Stimulated activated CD8-positive, alpha-beta memory T cell treated with anti-CD3 and anti-CD28 coated beads, Interleukin-12 subunit alpha, Interleukin-12 subunit beta, amount 100 ng/mL, for 4 hours (primary cell): ENCODE data around the gene LINGO3.

Experiments
- DNase-seq: peaks from one replicate; pipeline ENCODE4 v3.0.0-alpha.2; 2020; ENCODE audit warnings: low read depth

Gene LINGO3

GRCh38 chr19:2339644-2340310 lies 31.8 kb upstream of the LINGO3 start:
- no peak for DNase-seq

DNA sequence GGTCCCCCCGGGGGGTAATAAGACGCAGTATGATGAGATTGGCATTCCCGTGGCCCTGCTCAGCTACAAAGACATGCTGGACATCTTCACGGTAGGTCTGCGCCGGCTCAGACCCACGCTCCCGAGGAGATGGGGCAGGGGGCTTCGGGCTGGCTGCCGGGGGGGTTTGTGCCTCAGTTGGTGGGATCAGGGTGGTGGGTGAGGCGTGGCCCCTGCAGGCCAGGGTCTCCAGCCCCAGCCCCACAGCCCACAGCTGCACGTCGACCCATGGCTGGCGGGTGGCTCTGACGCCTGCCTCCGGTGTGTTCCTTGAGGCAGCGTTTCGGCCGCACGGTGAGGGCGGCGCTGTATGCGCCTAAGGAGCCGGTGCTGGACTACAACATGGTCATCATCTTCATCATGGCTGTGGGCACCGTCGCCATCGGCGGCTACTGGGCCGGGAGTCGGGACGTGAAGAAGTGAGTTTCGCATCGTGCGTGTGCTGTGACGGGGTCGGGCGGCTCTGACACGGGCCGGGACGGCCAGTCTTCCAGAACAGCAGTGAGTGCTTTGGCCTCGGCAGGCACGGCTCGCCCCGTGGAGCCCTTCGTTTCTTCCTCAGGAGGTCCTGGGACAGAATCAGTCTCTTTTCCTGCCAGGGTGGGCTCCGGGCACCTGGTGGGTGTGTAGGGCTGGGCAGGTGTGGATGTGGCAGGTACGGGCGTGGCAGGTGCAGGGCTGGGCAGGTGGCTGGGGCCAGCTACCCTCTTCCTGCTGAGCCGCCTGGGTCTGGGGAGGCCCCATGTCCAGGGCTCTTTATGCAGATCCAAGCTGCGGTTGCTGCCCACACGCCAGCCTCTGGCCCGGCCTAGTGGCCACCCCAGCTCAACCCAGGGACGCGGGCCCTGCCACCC lies 31.0 kb upstream of the LINGO3 start:
- DNase-seq = no peak

- DNase-seq = no peak
Measured at GRCh38 chr19:2338055-2338615, 30.2 kb upstream of the LINGO3 start.

DNA sequence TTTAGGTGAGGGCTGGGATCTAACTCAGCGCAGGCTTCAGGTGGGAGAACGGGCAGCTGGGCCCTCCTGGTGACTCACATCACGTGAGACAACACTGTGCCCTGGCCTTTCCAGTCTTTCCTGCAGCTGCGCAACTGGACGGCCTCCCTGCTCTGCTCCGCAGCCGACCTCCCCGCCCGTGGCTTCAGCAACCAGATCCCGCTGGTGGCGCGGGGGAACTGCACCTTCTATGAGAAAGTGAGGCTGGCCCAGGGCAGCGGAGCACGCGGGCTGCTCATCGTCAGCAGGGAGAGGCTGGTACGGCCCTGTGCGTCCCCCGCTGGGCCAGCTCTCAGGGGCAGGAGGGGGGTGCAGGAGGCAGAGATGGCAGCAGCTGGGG lies 29.4 kb upstream of the LINGO3 start:
- DNase-seq = no peak

DNA sequence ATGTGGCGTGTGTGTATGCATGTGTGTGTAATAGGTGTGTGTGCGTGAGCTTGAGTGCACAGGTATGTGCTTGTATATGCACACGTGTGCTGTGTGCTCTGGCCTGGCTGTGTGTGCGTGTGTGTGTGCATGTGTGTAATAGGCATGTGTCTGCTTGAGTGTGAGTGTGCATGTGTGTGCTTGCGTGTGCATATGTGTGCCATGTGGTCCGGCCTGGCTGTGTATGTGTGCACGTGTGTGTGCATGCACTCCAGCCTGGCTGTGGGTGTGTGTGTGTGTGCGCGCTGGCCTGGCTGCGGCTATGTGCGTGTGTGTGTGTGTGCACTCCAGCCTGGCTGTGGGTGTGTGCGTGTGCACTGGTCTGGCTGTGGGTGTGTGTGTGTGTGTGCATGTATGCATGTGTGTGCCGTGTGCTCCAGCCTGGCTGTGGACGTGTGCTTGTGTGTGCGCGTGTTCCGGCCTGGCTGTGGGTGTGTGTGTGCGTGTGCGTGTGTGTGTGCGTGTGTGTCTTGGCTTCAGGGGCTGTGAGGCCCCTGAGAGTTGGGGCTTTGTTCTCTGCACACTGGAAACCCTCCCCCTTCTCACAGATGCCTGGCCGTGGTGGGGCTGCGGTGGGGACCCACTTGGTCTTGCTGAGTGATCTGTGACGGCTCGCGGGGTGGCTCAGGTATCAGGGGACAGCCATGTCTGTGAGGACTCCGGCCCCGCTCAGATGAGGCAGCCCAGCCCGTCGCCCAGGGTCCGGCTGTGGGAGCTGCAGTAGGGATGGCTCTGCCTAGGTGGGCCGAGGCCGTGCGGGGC lies 28.8 kb upstream of the LINGO3 start:
- DNase-seq = no peak

- DNase-seq = no peak
Measured at GRCh38 chr19:2335848-2336247, 27.9 kb upstream of the LINGO3 start.

DNA sequence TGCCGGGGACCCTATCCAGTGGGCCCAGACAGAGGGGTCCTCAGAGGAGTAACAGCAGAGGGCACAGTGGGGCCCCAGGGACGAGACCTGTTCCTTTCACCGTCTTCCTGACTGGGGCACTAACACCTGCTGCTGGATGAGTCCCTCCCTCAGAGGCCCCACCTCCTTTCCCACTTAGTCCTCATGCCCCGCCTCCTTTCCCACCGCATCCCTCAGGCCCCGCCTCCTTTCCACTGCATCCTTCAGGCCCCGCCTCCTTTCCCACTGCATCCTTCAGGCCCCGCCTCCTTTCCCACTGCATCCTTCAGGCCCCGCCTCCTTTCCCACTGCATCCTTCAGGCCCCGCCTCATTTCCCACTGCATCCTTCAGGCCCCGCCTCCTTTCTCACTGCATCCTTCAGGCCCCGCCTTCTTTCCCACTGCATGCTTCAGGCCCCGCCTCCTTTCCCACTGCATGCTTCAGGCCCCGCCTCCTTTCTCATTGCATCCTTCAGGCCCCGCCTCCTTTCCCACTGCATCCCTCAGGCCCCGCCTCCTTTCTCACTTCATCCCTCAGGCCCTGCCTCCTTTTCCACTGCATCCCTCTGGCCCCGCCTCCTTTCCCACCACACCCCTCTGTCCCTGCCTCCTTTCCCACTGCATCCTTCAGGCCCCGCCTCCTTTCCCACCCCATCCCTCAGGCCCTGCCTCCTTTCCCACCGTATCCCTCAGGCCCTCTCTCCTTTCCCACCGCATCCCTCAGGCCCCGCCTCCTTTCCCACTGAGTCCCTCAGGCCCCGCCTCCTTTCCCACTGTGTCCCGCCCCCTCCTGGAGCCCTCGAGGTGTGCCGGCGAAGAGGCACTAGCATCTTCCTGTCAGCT lies 27.3 kb upstream of the LINGO3 start:
- no peak for DNase-seq

DNA sequence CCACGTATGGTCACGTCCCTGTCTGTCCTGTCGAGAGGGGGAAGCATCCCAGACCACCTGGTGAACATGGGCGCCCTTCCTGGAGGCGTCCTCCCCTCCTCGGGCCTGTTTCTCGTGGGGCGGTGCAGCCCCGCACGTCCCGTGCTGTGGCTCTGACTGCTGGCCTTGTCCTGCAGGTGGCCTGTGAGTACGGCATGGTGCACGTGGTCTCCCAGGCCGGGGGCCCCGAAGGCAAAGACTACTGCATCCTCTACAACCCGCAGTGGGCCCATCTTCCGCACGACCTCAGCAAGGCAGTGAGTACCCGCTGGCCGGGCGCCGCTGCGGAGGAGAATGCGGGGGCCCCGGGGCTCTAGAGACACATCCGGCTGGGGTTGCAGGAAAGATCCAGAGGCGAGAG lies 26.5 kb upstream of the LINGO3 start:
- no peak for DNase-seq

- DNase-seq = no peak
Measured at GRCh38 chr19:2333807-2334211, 25.9 kb upstream of the LINGO3 start.

- DNase-seq = no peak
Measured at GRCh38 chr19:2333027-2333806, 25.3 kb upstream of the LINGO3 start.

DNA sequence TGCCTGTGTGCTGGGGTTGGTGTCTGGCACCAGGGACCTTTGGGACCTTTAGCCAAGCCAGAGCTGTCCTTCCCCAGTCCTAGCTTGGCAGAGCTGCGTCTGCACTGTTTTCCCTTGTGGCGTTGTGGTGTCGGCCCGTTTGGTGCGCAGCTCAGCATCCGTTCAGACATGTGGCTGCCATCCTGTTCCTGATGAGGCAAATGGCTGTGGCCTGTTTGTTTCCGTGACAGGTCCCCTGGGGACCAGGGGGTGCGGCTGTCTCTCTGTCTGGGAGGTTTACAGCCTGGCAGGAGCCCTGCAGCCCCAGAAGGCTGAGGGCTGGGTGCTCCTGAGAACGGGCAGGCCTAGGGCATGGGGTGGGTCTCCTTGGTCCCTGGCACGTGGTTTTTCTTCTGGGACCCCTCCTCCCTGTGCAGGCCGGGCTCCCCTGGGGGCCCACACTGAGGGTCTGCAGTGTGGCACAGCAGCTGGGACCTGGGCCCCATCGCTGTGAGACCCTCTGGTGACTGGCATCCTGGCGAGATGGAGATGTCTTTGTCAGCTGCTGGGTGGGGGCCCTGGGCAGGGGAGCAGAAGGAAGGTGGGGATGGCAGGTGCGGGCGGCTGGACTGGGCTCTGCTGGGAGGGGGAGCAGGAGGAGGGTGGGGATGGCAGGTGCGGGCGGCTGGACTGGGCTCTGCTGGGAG lies 24.5 kb upstream of the LINGO3 start:
- no peak for DNase-seq

GRCh38 chr19:2331601-2332246 lies 23.8 kb upstream of the LINGO3 start:
- DNase-seq = no peak

- no peak for DNase-seq
Measured at GRCh38 chr19:2330632-2331284, 22.8 kb upstream of the LINGO3 start.

DNA sequence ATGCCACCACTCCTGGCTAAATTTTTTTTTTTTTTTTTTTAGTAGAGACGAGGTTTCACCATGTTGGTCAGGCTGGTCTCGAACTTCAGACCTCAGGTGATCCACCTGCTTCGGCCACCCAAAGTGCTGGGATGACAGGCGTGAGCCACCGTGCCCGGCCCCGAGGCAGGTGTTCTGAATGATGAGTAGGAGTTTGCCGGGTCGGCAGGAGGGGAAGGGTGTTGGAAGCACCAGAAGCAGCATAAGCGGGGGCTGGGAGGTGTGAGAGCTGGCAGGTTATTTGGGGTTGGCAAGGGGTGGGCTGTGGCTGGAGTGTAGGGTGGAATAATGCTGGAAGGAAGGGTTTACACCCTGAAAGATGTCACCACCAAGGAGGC lies 22.3 kb upstream of the LINGO3 start:
- DNase-seq = no peak

DNA sequence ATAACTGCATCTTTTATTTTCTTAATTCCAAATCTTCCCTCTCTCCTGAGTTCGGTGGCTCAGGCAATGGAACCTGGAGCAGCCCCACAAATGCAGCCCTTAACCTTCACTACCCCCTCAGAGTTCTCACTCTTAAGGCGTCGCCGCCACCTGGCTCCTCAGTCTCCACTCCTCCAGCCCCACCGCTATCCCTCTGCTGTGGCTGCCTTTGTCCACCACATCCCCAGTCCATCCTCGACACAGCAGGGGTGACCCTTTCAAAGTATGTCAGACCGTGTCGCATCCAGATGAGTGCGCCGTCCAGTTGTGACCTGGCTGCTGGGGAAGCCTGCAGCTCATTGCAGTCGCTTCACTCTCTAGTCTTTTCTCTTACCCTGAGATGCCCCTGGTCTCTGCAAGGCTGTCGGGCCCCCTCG lies 21.6 kb upstream of the LINGO3 start:
- no peak for DNase-seq

DNA sequence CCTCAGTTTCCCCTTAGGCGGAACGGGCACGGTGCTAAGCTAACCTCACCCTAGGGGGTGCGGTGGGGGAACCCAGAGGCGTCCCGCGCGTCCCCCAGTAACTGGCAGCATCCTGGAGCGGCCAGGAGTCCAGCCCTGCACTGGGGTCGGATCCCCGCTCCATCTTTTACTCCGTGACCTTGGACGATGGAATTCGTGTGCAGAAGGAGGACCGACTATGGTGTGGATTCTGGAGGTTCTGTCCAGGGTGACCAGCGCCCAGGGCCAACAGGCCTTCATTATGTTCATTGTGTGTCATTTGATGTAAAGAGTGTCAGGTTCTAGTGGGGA lies 21.2 kb upstream of the LINGO3 start:
- DNase-seq = no peak

GRCh38 chr19:2328401-2329148 lies 20.6 kb upstream of the LINGO3 start, which contains the start of the genes LSM7 and SPPL2B:
TSS of gene LSM7 (minus strand) at chr19:2328586. CDS start at chr19:2328566, 20 bp downstream.
TSS of gene SPPL2B (plus strand) at chr19:2328684. CDS start at chr19:2328710, 26 bp downstream.
- peak; percentile 89 for DNase-seq

DNA sequence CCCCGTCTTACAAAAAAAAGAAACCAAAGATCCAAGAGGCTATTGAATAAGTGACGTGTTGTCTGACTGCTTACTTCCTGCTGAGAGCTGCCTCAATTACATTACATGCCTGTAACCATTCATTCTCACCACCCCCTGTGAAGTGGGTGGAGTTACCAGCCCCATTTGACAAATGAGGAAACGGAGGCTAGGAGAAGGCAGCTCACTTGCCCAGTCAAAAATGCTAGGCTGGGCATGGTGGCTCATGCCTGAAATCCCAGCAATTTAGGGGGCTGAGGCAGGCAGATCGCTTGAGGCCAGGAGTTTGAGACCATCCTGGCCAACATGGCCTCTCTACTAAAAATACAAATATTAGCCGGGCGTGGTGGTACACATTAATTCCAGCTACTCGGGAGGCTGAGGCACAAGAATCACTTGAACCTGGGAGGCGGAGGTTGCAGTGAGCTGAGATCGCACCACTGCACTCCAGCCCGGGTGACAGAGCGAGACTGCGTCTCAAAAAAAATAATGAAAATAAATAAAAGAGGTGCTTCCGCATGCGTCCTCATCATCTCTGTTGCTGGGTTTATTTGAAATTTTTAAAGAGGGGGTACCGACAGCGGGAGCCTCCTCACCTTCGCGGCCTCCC lies 19.9 kb upstream of the LINGO3 start:
- DNase-seq = peak; percentile 25
